GM19467 (cell line): Measurements from ENCODE around the gene BMP8B.
"Not testable (repeated sequence)": the region's sequence is repeated elsewhere in the genome, so short reads cannot be mapped to it uniquely, and the experiment has no call there.

Source experiments
- ATAC-seq: cut with Tn5 transposase; IDR thresholded peaks from one replicate; pipeline ENCODE4 v1.9.1; 2021; ENCODE audit warnings: mild to moderate bottlenecking, moderate library complexity; ENCODE audit not compliant: unreplicated experiment

BMP8B gene

DNA sequence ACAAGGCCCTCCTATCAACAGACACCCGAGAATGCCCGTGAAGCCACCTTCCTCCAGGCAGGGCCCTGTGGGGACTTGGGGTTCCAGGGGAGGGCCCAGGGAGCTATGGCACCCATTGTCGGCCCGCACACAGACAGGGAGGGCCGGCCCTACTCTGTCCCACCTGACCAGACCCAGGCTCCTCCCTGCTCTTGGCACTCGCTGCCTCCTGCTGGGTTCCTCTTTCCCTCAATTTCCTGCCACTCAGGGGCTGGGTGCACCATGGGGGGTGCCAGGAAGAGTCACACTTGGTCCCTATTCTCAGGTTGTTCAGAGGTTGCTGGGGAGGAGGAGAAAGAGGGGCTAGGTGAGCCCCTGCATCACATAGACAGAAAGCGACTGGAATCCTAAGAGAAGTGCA lies 9.5 kb downstream of the BMP8B start:
- no peak for ATAC-seq

DNA sequence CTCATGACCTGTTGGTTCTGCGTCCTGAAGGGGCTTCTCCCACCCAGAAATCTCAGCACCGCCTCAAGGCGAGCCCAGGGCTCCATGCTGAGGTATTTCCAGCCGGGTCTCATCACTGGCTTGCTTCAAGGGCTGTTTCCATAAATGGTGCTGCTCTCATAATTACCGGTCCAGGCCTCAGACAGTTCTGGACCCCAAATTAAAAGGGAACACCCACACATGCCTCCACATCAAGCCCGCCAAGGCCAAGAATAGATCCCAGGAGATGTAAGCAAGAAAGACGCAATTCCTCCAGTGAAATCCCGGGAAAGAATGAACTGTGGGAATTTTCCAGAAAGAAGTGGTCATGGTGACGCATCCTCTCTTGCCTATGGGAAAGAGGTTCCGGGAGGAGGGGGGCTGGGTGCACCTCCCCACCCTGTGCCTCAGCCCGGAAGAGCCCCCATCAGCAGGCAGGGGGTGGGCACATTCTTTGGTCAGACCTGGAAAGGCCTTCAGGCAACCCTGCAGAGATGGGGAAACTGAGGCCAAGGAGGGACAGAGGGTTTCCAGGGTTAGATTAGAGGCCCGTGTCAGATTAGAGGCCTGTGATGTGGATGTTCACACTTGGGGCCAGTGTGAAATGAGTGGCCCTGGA lies 10.1 kb downstream of the BMP8B start:
- ATAC-seq: not testable (repeated sequence)

DNA sequence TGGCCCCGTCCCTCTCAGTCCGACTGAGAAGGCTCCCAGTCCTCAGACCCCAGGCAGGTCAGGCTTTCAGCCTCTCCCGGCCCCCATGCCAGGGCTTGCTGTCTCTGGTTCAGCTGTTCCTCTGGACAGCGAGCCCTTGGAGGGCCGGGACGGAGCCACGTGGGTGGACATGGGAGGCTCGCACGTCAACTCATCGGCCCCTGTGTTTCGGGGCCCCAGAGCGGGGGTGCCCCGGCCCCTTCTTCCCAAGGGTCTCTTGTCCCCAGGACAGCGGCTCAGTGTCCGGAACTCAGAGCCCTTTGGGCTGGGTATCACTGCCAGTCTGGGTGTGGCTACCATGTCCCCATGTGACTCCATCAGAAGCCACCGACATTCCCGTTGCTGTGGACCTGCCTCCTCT lies 10.8 kb downstream of the BMP8B start:
- not testable (repeated sequence) for ATAC-seq

DNA sequence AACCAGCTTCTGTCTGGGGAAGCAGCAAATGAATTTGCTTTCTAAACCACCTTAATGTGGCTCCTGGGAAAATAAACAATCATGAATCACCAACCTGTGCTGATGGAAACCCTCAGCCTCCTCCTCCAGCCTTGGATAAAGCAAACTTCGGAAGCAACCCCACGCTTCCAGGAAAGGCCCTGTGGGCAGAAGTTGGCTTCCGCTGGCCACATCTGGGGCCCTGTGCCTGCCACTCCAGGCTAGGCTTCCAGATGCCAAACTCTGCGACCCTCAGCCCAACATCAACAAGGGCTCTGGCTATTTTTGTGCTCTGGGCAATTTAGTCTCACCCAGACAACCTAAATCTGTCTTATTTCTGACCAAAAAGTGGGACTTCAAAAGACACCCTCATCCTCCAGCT lies 11.4 kb downstream of the BMP8B start:
- no peak for ATAC-seq

DNA sequence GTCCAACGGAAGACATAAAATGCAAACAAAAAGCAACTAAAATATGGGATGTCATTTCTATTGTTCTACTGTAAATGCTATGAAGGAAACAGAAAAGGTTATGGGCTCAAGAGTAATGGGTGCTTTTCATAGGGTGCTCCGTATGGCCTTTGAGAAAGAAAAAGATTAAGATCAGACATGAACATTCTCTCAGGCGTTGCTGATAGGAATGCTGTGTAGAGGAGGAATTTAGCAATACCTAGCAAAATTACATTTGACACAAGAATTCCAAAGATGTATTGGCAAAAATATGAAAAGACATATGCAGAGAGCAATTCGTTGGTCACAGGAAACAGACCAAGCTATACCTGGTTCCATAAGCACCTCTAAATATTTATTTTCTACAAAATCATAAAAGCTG lies 11.8 kb downstream of the BMP8B start:
- no peak for ATAC-seq

DNA sequence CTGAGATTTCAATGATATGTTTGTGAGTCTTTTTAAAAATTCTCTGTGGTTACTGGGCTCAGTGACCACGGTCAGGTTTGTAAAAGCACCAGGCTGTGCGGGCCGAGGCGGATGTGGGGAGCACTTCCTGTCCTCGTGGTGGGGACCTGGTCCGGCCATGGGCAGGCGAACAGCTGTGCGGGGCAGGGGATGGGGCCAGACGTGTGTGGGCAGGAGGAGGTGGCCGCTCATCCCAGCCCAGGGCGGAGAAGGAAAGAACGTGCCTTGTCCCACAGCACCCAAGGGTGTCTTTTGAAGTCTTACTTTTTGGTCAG lies 12.3 kb downstream of the BMP8B start:
- no peak for ATAC-seq

DNA sequence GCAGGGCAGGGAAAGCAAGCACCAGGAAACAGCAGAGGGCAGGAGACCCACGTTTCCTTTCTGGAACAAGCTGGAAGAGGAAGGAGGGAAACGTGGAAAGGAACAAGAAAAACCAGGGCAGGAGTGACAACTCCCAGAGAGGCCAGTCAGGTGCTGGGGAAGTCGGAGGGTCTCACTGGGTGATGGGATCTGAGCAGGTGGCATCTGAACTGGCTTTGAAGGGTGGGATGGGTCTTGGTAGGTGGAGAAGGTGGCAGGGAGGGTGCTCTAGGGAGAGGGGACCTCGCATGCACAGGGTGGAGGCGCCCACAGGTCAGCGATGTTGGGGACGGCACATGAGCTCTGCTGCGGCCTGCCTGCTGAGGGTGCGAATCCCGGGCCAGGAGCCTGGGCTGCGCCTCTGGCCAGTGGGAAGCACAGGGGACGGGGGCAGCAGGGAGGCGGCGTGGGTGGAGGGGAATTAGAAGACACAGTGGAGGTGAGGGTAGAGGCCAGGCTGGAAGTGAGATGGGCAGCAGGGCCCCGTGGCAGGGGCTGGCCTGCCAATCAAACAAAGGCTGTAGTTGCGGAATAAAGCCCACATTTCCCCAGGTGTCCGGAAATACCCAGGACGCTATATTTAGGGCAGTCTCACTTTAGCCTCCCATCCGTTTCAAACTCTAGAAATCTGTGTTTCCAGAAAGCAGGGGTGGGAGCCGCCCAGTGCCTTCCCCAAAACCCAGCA lies 12.8 kb downstream of the BMP8B start:
- not testable (repeated sequence) for ATAC-seq

DNA sequence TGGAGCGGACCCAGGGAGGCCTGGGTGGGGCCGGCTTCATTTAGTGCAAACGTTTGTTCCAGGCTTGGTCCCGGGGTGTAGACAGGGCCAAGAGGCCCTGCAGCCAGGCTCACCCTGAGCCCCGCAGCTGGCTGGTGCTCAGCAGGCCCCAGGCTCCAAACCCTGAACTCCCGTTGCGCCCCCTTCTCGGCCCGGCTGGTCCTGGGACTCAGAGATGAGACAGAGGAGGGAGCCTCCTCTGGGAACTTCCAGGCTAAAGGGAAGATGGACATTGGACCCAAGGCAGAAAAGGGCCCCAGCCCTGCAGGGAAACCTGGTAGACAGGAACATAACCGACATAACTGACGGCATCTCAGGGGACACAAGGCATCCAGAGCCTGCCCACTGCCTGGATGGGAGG lies 13.5 kb downstream of the BMP8B start:
- ATAC-seq: not testable (repeated sequence)

DNA sequence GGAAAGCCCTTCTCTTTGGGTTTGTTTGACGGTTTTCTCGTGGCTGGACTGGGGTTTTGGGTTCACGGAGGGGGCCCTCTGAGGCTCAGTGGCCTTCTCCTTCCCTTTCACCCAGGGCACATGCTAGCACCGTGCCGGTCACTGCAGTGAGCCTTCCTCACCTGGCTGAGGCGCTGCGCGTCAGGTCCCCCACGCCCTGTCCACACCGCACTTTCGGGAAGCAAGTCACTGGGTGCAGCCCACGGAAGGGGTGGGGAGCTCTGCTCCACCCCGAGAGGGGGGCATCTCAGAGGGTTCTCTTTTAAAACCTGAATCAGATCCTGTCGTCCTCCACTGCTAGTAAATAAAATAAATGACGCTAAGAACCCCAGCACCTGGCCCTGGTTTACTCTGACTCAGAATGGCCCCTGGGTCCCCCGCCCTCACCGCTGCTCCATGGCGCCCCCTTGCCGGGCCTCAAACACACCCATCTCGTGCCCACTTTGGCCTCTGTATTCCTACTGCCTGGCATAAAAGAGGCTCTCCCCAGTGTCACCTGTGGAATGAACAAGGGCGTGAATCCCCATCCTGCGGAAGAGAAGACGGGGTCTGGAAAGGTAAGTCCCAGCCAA lies 15.2 kb downstream of the BMP8B start:
- ATAC-seq: not testable (repeated sequence)

DNA sequence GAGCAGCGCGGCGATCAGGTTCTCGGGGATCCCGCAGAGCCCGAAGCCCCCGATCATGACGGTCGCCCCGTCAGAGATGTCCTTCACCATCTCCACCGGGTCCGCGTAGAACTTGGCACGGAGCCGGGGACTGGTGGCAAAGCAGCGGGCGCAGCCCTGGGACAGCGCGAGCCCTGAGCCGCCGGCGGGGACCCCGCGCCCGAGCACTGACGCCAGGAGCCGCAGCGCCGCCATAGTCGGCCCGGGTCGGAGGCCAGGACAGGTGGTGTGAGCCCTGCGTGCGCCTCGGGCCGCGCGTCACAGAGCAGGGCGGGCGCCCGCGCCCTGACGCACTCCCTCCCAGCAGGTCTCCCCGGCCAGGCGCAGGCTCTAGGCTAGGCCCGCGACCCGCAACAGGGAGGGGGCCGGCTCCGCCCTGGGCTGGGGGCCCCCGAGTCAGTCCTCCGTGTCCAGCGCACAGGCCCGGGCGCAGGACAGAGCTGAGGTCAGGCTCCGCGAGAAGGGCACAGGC lies 17.6 kb downstream of the BMP8B start, which contains the start of gene OXCT2:
TSS of gene OXCT2 (minus strand) at position 327 of the 511 bp plus-strand sequence. CDS start at position 234, 93 bp downstream.
- ATAC-seq: not testable (repeated sequence)

DNA sequence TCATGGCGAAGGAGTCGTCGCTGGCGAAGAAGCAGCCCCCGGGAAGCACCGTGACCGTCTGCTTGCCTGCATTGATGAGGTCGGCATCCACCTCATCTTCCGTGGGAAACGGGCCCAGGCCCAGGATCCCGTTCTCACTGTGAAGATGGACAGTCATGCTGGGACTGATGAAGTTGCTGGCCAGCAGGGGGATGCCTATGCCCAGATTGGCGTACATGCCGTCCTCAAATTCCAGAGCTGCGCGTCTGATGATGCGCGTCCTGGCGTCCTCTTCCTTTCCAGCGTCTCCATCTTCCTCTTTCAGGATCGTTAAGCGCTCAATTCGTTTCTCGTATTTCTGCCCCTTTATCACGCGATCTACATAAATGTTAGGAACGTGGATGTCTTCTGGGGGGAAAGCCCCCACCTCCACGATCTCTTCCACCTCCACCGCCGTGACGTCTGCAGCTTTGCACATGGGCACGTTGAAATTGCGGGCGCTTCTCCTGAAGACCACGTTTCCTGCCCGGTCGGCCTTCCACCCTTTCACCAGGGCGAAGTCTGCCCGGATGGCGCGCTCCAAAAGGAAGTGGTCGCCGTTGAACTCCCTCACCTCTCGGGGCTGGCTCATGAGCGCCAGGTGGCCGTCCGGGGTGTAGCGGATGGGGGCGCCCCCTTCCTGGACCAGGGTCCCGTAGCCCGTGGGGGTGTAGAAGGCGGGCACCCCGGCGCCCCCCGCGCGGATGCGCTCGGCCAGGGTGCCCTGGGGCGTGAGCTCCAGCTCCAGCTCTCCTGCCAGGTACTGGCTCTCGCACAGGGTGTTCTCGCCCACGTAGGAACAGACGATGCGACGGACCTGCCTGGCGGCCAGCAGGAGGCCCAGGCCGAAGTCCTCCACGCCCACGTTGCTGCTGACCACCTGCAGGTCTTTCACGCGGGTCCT lies 18.3 kb downstream of the BMP8B start:
- not testable (repeated sequence) for ATAC-seq

DNA sequence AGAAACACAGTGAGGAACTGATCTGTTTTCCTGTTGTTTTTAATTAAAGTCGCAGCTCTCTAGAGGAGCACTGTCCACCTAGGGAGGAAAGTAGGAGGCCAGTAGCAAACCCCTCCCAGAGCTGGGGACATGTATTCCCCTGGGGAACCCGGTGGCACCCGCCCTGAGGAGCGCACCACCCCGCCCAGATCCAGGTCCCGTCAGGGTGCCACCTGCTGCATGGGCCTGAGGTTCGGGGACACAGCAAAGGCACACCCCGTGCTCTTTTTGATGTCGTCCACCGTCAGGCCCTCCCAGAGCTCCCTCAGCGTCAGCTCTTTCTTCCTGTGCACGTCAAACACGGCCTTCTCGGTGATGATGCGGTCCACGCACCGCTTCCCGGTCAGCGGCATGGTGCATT lies 19.2 kb downstream of the BMP8B start:
- not testable (repeated sequence) for ATAC-seq

DNA sequence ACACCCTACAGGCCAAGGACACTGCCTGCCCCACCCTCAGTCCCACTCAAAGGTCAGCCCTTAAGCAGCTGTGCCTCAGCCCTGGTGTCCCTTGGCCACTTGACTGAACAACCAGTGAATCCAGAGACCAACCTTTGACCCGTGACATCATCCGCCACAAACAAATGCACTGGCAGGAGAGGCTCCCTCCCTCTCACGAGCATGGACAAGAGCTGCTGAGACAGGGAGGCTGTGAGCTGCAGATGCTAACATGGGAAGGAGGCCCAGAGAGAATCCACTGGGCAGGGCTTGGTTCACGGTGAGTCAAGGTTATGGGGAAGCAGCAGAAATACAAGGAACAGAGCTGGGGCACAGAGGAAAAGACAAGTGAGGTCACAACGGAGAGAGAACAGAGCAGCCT lies 22.2 kb downstream of the BMP8B start:
- ATAC-seq: not testable (repeated sequence)

DNA sequence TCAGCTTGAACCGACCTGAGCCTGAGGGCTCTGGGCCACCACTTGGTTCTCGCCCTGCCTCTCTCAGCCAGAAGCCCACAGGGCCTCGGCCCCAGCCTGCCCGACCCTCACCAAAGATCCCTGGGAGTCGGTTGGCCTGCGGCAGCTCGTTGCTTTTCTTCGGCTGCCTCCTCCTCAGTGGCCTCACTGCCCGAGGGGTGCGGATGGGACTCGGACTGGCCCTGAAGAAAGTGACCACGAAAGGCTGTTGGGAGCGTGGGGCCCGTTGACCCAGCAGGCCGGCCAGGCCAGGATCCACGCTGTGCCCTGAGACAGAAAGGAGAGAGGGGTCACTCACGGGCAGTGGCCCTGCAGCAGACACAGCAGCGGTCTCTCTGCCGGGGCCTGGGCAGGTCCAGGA lies 24.2 kb downstream of the BMP8B start:
- ATAC-seq: not testable (repeated sequence)

DNA sequence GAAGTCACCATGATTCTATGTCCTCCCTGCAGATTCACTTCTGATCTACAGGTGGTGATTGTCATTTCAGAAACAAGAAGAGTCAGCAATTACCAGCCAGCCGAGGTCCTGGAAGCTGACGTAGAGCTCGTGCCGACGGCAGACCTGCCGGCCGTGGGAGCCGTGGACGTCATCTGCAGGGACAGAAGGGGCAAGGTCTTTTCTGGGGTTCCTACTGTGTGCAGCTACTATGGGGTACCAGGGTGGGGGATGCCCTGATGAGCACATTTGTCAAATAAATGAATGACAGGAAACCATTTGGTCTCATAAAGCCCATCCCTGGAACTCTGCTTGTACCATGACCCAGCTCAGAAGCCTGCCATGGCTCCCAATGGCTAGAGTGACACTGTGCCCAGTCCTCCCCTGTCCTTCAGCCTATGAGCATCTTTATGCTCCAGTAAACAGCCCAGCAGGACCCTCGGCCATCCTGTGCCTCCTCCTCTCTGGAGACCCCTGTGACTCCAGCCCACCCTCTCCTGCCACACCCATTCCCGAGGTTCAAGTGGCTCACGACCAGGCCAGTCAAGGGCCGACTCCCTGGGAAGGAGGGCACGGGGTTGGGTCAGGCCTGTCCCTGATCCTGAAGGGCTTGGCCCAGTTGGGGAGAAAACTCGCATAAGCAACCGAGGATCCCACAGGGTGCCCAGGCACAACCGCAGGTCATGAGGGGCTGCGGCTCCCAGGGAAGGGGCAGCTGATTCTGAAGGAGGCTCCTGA lies 24.9 kb downstream of the BMP8B start:
- not testable (repeated sequence) for ATAC-seq

DNA sequence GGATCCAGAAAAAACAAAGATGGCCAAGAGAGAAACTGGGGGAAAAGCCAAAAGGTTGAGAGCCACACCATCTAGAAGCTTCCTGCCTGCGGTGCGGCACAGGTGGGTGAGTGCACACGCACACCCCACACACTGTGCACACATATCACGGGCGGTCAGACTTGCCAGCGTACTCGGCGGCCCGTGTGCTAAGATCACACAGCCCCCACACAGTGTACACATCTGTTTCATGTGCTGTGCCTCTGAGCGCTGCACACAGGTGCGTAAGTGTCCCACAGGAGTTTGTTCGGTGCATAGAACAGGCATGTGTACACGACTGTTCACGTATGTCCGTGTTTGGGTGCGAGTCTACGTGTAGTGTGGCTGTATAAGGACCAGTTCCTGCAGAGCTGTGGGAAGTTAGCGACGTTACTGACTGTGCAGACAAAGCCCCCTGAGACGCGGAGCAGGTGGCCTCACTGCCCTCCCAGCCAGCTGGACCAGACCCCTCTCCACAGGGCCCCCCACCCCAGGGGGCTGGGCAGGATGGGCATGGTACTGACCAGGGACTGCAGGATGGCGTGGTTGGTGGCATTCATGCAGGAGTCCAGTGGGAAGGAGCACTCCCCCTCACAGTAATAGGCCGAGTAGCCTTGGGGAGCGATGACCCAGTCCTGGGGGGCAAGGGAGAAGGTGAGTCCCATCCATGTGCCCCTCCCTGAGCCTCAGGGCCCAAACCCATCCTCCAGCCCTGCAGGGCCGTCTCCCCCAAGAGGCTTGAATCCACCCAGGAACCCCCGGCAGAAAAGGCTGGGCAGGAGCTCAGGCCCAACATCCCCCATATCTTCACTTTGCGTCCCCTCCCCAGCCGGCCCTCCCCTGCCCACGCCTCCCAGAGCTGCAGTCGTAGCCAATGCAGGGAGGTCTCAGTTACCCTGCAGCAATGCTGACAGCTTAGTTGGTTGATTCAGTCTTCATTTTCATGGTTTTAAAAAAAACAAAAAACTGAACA lies 25.8 kb downstream of the BMP8B start:
- no peak for ATAC-seq

DNA sequence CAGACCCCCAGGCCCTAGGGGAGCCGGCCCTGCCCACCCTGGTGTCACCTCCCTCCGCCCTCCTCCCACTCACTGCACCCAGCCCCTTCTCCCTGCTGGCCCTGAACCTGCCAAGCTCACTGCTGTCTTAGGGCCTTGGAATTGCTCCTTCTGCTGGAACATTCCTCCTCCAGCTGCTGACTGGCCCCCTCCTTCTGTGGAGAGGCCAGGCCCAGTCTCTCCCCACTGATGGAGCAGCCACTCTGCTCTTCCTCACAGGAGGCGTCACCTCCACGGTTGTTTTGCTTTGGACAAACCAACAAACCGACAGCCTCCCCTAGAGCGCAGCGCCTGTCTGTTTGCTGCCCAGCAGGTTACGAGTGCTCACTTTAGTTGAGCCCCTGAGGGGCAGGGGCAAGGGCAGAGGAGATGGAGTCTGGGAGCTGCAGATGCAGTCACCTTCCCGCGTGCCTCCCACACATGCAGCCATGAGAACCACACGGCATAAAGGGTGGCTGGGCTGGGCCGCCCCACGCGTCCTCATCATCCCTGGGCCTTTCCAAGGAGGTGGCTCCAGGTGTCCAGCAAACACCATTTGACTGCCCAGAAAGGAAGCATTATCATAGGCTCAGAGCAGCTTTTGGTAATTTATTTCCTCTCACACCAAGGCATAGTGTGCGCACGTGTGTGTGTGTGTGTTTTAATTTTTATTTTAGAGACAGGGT lies 27.0 kb downstream of the BMP8B start:
- no peak for ATAC-seq

DNA sequence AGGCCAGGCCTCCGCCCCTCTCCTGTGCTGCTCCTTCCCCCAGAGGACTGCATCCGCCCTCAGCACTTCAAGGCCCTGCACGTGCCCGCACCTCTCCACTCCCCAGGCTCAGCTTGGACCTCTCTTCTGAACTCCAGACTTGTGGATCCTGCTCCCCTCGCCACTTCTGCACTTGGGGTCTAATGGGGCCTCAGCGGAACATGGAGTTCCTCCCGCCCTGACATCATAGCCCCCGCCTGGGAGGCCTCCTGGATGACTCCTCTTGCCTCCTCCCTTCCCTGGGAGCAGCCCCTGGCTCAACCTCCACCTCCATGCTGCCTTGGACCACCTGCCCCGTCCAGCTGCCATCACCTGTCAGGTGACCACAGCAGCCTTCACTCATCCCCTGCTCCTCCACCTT lies 27.6 kb downstream of the BMP8B start:
- ATAC-seq: no peak
